ENCODE data around the gene ARL2.

Gene ARL2

DNA sequence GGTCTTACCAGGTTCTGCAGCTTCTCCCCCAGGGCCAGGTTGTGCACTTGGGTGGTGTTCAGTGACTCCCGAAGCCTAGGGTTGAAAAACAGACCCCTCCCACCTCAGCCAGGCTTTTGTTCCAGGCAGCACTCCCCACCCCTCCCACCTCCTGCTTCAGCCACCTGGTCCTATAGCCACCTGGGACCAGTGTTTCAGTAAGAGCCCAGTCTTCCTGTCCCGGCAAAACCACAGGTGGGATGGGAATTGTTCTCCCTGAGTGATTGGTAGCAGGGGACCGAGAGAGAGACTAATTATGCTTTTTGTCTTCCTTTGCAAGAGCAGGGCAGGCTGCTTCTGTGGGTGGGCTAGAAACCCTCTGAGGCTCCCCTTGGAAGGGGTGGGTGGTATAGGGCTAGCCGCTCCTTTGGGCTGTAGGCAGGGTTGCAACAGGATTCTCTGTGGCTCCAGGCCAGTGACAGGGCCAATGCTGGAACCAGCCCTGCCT, 52.9 kb downstream of the ARL2 start:
- TF ChIP-seq, protein P1, sequence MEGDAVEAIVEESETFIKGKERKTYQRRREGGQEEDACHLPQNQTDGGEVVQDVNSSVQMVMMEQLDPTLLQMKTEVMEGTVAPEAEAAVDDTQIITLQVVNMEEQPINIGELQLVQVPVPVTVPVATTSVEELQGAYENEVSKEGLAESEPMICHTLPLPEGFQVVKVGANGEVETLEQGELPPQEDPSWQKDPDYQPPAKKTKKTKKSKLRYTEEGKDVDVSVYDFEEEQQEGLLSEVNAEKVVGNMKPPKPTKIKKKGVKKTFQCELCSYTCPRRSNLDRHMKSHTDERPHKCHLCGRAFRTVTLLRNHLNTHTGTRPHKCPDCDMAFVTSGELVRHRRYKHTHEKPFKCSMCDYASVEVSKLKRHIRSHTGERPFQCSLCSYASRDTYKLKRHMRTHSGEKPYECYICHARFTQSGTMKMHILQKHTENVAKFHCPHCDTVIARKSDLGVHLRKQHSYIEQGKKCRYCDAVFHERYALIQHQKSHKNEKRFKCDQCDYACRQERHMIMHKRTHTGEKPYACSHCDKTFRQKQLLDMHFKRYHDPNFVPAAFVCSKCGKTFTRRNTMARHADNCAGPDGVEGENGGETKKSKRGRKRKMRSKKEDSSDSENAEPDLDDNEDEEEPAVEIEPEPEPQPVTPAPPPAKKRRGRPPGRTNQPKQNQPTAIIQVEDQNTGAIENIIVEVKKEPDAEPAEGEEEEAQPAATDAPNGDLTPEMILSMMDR (IDR thresholded peaks at IDR 0.05; ENCODE audit: low read depth, low read length, missing control alignments): no peak
- no peak overlapping the region for H3K4me3 ChIP-seq (replicated peaks; ENCODE audit: low read depth, low read length)
- no peak for DNase-seq (ENCODE audit: extremely low read depth, low read depth)

DNA sequence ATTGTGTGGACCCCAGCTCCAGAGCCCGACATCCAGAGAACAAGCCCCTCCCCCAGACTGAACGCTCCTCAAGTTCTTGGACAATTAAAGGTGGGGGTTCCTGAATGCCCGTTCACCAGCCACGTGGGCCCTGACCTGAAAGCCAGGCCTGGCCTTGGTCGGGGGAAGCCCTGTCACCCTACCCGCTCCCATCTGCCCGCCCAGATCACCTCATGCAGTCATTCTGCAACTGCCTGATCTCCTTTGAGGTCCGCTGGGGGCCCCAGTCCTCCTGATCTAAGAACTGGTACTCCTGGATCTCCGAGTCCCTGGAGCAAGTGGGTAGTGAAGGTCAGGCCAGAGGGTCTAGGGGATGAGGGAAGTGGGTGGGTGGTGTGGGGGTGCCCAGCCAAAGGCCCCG, 53.5 kb downstream of the ARL2 start:
- no peak overlapping the region for H3K4me3 ChIP-seq (replicated peaks; ENCODE audit: low read depth, low read length)
- DNase-seq (ENCODE audit: extremely low read depth, low read depth): no peak
- TF ChIP-seq, protein P1 (IDR thresholded peaks at IDR 0.05; ENCODE audit: low read depth, low read length, missing control alignments): no peak

- no peak overlapping the region for H3K4me3 ChIP-seq (replicated peaks; ENCODE audit: low read depth, low read length)
- TF ChIP-seq, protein P1 (IDR thresholded peaks at IDR 0.05; ENCODE audit: low read depth, low read length, missing control alignments): no peak
- DNase-seq (ENCODE audit: extremely low read depth, low read depth): no peak
Measured at GRCh38 chr11:65069217-65069616, 55.3 kb downstream of the ARL2 start.

Data from HFF-Myc (cell line).